GM19351 (cell line): ENCODE data around the gene SLAMF1.

Source experiments
- ATAC-seq: cut with Tn5 transposase; IDR thresholded peaks from one replicate; pipeline ENCODE4 v1.9.1; 2021; ENCODE audit warnings: mild to moderate bottlenecking, moderate library complexity; ENCODE audit not compliant: unreplicated experiment

Gene SLAMF1

DNA sequence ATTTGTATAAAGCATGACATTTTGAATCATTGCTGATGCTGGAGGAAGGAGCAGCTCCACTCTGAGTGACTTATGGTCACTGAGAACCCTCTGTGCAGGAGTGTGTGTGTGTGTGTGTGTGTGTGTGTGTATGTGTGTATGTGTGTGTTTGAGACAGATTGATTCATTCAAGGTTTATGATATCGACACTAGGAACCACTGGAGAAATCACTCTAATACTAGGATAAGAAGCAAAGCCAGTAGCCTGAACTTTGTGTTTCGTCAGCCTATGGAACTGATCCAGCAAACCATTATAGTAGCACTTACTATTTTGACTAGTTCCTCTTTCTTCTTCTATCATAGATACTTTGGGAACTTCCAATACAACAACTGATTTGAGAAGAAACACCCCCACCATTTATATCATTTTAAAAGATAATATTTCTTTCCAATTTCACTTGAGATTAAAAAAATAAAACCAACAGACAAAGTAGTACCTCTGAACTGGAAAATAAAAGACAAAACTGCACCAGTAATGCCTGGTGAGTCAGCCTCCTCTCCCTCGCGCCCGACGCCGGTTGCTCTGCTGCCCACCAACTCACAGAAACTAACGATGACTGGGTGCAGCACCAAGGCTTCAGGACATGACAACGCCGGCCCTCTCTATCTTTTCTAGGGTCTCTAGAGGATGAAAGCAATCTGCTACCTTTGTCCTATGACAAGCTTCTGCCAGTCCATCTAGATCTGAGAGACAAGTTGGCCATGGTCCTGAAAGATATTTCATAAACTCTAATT, 20.9 kb downstream of the SLAMF1 start:
- ATAC-seq, result no peak

DNA sequence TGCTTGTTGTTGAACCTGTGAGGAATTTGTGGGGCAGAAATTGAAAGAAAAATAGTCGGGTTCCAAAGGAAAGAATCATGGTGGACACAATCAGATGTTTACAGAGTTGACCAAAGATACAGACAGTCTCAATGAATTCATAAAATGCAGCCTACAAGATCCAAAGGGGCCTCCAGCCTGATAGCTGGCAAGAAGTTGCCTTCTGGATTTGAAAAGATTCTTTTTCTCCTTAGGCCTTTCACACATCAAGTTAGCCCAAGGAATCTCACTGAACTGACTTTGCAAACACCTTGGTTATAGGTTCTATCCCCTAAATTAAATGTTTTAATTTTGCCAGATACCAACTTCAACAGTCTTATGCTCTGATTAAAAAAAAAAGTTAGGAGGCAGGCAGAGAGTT, 21.5 kb downstream of the SLAMF1 start:
- no peak for ATAC-seq

DNA sequence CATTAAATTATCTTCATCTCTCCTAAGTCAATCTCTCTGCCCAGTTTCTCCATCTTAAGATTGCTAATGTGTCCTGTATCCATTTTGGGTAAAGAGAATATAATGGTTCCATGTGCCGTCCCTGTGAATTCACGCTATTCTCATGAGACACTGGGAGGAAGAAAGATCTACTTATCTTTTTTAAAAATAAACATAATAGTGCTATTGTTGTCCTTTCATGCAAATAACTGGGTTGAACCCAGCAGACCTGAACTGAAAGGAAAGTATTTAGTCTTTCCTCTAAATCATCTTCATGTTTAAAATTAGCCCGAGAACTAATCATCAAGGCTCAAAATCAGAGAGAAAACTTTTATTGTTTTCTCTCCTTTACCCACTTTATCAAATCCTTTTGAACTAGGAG, 22.4 kb downstream of the SLAMF1 start:
- ATAC-seq, result no peak

DNA sequence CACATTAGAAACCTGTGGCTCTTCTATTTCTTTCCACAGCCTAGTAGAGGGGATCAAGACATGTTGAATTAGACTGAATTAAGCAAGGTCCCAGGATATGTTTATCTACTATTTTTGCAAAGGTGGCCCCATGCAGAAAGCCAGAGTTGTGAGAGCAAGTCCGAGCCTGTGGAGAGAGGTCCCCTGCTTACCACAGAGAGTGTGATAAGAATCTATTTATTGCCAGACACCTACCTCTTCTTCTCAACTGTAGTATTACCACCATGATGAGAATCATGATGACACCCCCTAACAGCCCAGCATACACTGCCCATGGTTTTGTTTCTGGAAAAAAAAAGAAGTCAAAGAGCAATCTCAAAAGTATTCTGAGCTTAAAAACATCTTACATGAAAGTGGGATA, 23.0 kb downstream of the SLAMF1 start:
- ATAC-seq, result peak; percentile 45

DNA sequence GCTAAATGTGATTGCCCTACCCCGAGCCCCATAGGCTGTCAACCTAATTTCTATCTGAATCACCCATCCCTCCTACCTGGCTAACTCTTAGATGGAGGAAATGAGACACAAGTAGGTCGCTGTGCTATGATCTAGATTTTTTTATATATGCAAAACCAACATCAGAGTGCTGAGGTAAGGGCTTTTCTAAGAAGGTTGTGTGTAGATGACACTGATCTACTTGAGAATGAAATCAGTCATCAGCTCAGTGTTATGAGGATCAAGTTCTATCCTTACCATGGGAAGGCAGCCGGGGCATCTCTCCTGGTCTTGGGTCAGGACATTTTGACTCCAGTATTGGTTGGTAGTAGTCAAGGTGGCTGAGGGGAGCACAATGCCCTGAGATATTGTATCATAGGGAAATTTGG, 23.6 kb downstream of the SLAMF1 start:
- ATAC-seq, result peak; percentile 27

DNA sequence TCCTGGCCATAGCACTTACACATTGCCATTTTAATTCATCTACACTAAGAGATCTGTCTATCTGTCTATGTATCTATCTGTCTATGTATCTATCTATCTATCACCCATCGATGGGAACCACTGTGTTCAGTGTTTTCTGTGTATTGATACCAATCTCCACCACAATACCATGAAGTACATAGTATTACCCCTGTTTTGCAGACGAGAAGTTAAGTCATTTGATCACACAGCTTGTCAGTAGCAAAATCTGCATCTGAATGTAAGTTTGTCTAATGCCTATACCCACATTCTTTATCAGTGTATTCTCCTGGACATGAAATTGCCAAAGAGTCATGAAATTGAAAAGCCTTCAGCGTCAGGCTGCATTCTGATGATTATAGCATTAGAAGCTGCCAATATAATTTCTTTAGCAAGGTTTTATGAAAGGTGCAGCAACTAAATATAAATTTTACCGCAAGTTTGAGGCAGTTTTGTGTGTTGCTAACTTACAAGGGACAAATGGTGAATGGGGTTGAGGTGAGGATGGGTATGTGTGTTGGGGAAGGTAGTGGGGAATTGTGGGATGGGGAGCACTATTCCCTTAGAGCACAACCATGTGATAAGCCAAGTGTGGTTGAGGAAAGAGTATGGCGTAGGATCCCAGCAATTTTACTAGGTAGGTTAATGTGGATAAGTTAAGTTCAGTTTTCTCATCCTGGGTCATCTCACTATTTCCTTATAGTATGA, 24.2 kb downstream of the SLAMF1 start:
- no peak for ATAC-seq

DNA sequence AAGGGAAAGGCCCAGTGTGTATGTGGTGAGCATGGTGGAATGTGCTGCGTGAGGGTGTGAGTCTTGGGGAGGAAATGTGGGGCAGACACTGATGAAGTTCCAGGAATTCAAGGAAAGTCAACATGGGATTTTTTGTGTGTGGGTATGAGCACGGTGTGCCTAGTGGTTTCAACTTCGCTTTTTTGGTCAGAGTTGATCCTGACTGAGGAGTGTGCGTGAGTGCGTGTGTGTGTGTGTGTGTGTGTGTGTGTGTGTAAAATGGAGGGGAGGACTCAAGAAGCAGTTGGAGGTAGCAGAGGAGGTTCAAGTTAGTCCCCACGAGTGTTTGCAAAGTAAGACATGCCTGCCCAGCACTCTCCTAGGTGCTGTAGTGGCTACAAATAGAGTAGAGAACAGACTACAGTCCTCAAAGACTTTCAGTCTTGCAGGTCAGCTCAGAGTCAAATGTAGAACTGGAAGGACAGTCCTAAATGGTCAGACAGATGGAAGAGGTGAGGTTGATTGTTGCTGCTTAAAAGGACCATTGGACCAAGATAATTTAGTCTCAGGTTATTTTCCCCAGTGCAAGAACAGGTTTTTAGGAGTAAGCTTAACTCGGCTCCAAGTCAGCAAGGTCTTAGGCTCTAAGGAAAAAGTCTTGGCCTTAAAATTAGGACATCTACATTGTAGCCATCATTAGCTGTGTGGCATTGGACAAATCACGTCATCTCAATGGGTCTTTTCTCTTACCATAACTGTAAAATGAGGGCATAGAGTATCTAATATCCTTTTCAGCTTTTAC, 25.0 kb downstream of the SLAMF1 start:
- no peak for ATAC-seq

DNA sequence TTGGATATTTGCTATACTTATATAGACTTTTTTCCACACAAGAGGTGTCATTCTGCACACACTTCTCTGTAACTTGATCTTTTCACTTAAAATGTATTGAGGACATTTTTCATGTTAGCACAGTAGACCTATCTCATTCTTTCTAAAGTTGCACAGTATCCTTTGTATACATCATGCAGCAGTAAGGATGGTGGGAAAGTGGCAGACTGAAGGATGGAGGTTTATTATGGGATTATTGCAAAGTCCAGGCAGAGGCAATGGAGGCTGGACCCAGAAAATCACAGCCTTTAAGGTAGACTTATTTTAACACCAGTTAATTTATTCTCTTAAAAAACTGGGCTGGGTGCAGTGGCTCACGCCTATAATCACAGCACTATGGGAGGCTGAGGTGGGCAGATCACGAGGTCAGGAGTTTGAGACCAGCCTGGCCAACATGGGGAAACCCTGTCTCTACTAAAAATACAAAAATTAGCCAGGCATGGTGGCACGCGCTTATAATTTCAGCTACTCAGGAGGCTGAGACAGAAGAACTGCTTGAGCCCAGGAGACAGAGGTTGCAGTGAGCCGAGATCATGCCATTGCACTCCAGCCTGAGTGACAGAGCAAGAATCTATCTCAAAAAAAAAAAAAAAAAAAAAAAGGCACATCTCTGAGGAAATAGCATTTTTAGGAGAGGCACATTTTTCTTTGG, 25.8 kb downstream of the SLAMF1 start:
- no peak for ATAC-seq

DNA sequence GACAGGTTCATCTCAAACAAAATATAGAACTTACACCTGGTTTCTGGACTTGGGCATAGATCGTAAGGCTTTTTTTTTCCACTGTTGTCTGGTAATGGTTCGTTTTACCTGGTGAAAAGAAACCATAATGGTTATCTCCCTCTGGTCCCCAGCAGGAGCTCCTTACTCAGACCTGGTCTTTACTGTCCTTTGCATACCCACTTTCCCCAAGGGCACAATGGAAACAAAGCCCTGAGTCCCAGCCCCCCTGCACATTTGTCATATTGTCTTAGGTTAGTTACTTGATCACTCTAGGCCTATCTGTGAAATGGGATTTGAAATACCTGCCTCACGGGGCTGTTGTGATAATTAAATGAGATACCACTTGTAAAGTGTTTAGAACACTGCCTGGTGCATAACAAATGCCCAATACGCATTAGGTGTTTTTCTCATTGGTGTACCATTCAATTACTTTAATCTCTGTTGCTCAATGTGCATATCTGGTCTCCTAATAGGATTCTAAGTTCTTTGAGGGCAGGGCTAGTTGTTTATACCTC, 27.0 kb downstream of the SLAMF1 start:
- no peak for ATAC-seq

DNA sequence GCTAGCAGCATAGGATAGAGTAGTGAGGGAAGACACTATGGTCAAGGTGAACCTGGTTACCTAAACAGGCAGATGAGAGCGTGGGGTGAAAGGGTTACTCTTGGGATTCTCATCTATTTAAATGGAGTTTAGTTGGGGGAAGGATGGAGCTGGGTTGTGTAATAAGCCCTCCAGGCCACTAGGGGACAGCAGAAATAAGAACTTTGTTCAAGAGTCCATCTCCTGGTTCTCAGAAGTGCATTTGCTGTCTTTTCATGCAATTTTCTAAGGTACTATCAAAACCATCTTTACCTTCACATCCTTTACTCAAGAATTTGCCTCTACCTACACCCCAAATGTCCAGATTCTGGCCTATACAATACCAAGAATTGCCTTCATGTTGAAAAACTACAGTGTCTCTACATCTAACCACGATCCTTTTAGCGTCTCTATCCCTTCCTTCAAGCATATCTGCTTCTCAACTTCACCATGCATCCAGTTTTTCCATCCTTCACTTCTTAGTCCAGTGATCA, 28.0 kb downstream of the SLAMF1 start:
- no peak for ATAC-seq

DNA sequence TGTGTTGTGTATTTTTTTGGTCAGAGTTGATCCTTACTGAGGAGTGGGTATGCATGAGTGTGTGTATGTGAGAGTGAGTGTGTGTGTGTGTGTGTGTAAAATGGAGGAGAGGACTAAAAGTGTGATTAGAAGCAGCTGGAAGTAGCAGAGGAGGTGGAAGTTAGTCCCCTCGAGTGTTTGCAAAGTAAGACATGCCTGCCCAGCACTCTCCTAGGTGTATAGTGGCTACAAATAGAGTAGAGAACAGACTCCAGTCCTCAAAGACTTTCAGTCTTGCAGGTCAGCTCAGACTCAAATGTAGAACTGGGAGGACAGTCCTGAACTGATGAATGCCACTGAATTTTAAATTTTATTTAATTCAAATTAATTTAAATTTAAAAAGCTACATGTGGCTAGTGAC, 28.5 kb downstream of the SLAMF1 start:
- ATAC-seq, result no peak

DNA sequence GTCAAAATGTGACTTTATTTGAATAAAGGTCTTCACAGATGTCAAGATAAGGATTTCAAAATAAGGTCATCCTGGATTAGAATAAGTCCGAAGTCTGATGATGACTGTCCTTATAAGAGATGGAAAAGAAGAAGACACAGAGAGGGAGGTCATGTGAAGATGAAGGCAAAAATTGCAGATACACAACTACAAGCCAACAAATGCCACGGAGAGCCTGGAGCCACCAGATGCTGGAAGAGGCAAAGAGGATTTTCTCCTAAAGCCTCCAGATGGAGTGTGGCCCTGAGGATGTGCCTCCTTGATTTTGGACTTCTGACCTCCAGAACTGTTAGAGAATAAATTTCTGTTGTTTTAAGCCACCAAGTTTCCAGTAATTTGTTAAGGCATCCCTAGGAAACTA, 31.2 kb downstream of the SLAMF1 start:
- ATAC-seq, result no peak

DNA sequence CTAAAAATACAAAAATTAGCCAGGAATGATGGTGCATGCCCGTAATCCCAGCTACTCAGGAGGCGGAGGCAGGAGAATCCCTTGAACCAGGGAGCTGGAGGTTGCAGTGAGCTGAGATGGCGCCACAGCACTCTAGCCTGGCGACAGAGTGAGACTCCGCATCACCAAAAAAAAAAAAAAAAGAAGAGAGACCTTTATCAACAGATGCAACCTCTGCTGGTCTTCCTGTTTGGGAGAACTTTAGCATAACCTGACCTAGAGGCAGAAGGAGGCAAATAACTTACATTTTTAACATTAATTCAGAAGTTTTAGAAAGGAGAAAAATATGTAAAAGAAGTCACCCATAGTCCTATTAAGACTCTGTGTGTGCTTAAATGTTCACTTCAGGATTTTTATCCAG, 32.4 kb downstream of the SLAMF1 start:
- ATAC-seq, result no peak

DNA sequence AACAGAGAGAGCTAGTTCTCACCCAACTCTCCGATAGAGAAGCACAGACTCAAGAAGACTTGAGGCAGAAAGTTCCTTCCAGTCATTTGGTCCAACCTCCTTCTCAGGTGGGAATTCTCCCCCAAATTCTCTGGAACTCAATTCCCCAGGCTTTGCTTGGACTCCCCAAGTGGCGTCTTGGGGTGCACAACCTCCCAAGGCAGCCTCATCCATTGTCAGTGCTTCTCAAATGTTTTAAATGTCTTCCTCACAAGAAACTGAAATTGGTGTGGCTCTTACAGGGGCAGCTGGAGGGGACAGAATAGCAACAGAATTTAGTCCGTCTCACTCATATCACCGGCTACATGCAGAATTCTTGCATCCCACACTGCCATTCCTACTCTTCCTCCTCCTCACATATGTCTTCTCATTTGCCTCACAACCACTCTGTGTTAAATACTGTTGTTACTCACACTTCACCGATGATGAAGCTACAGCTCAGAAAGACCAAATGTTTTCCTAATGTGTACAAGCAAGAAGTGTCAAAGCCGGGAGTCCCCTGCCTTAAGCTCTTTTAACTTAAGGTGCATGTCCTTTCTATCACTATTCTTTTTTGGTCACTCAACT, 34.1 kb downstream of the SLAMF1 start:
- ATAC-seq, result no peak

DNA sequence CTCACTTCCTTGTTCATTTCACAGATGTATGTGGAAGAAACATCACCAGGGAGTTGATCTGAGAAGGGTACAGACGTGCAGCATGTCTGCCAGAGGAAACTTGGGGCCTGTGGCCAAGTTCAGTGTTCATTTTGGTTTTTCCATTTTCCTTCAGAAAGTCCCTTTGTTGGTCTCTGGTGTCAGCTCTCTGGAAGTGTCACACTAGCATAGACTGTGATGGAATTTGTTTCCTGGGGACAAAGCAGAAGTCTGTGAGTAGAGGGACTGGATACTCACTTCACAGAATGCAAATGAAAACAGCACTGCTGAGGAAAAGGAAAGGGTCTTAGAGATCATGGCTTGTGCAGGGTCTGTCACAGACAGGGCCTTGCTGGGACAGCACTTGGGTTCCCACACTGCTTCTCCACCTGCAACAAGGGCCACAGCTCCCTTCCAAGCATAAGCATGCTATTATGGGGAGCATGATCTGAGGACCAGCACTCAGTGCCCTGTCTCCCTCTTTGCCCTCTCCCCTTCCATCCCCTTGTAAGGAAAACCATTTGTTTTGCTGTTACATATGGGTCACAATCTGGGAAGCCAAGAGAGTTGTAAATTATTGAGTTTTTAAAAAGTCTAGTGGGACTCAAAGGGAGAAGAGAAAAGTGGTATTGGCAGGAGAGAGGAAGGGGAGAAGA, 36.1 kb downstream of the SLAMF1 start:
- no peak for ATAC-seq

DNA sequence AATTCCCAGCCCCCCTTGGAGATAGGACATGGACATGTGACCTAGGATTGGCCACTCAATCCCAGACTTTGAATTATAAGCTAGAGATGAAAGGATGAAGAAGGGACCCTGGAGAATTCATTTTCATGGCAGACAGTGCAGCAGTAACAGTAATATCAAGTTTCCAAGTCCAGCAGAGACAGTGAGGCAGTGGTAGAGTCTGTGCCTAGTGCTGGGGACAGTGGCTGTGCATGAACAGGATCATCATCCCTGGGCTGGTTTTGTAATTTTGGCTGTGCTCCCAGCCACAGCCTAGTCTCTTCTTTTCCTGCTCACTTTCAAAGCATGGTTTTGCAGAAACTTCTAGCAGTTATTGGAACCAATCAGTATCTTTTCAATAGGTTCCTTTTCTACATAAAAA, 37.9 kb downstream of the SLAMF1 start:
- no peak for ATAC-seq

DNA sequence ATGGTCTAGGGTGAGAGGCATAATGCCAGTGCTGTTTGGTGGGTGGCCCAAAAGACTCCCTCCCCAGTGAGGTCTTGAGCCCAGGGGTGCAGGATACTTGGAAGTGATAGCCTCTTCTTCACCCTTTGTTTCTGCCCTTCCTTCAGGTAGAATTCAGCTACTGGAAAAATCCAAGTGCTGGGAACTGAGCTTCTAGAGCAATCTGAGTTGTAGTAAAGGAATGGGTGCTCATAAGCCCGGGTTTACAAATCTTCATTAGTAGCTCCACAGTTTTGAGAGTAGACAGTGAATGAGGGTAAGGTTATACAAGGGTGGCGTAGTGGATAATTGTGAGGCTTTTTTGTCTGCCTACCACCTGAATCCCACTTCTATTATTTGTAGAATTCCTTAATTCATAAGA, 38.3 kb downstream of the SLAMF1 start:
- ATAC-seq, result no peak

DNA sequence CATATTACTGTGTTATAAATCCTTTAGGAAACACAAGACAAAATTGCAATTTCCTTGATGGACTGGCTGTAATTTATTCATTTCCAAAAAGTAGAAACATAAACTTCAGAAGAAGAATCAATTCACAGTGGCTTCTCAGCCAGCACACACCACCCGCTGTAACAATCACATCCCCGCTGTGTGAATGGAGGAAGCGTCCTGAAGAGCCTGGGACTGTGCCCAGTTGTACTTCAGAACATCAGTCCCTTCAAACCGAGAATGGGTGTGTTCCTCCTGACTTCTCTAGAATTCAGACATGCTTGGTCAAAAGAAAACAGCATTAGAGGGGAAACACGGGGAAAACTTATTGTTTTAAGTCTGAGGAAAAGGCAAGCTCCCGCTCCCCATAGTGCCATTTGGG, 38.8 kb downstream of the SLAMF1 start:
- no peak for ATAC-seq

DNA sequence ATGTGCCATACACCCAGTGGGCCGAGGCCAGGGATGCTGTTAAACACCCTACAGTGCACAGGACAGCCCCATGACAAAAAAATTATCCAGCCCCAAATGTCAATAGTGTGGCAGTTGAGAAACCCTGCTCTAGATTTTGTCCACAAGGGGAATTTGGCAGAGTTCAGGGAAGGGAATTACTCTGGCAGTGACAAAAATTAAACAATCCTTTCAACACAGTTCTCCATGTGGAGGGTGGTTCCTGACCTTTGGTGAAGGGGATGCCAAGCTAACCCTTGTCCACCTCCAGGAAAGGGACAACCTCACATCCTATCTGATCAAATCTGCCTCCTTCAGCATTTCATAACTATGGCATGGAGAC, 39.2 kb downstream of the SLAMF1 start:
- ATAC-seq, result no peak
